Loucy (cell line): ENCODE measurements around the gene HTR7.

Experiments
- H2AFZ ChIP-seq: fragments of 200-600 bp; sonication (generic); 2 replicates; pipeline ENCODE4 v1.6.0; 2016; ENCODE audit warnings: antibody characterized with exemption, mild to moderate bottlenecking, low read length, moderate library complexity
- H3F3A ChIP-seq: fragments of 200-600 bp; 2 replicates; pipeline ENCODE4 v1.6.0; 2016; ENCODE audit warnings: antibody characterized with exemption, low read depth, mild to moderate bottlenecking
- H3K27me3 ChIP-seq: fragments of 200-600 bp; sonication (generic); 2 replicates; pipeline ENCODE4 v1.6.1; 2014; ENCODE audit warnings: low read length, mild to moderate bottlenecking; ENCODE audit not compliant: insufficient read depth, poor library complexity, severe bottlenecking
- H3K36me3 ChIP-seq: fragments of 200-600 bp; sonication (generic); 2 replicates; pipeline ENCODE4 v1.6.1; 2016; ENCODE audit warnings: low read length; ENCODE audit not compliant: insufficient read depth
- H3K4me1 ChIP-seq: fragments of 200-600 bp; sonication (generic); 2 replicates; pipeline ENCODE4 v1.5.1; 2014; ENCODE audit warnings: low read length, mild to moderate bottlenecking; ENCODE audit not compliant: insufficient read depth, poor library complexity, severe bottlenecking
- H3K4me2 ChIP-seq: fragments of 200-600 bp; sonication (generic); 2 replicates; pipeline ENCODE4 v1.6.0; 2014; ENCODE audit warnings: antibody characterized with exemption, low read length, low read depth, mild to moderate bottlenecking; ENCODE audit not compliant: poor library complexity, severe bottlenecking
- H3K4me3 ChIP-seq: fragments of 200-600 bp; sonication (generic); 2 replicates; pipeline ENCODE4 v1.5.1; 2014; ENCODE audit warnings: low read length, mild to moderate bottlenecking, mixed read lengths; ENCODE audit not compliant: poor library complexity, severe bottlenecking
- H3K79me2 ChIP-seq: fragments of 200-600 bp; sonication (generic); 2 replicates; pipeline ENCODE4 v1.6.1; 2014; ENCODE audit warnings: low read length; ENCODE audit not compliant: insufficient read depth
- H3K9ac ChIP-seq: fragments of 200-600 bp; sonication (generic); 2 replicates; pipeline ENCODE4 v1.6.0; 2014; ENCODE audit warnings: mild to moderate bottlenecking, low read depth, low read length, moderate library complexity; ENCODE audit not compliant: poor library complexity, severe bottlenecking
- H3K9me2 ChIP-seq: fragments of 200-600 bp; sonication (generic); replicated peaks from 2 replicates; pipeline ENCODE4 v1.6.1; 2016; ENCODE audit warnings: low read depth, low read length, mixed read lengths
- H3K9me3 ChIP-seq: fragments of 200-600 bp; sonication (generic); 2 replicates; pipeline ENCODE4 v1.6.1; 2014; ENCODE audit warnings: mild to moderate bottlenecking, antibody characterized with exemption, low read length, low read depth; ENCODE audit not compliant: insufficient read depth
- H4K20me1 ChIP-seq: fragments of 200-600 bp; sonication (generic); 2 replicates; pipeline ENCODE4 v1.6.0; 2014; ENCODE audit warnings: antibody characterized with exemption, low read length, mild to moderate bottlenecking; ENCODE audit not compliant: insufficient read depth, poor library complexity, severe bottlenecking
- CTCF ChIP-seq: fragments of 200-600 bp; sonication (generic); conservative IDR thresholded peaks from 2 replicates; pipeline ENCODE4 v1.5.1; 2014; ENCODE audit warnings: mild to moderate bottlenecking, antibody characterized with exemption, low read length
- EZH2phosphoT487 ChIP-seq: fragments of 200-600 bp; IDR thresholded peaks from 2 replicates; pipeline ENCODE4 v1.6.1; 2018; ENCODE audit warnings: antibody characterized with exemption, mild to moderate bottlenecking, moderate library complexity, borderline replicate concordance

HTR7 gene

DNA sequence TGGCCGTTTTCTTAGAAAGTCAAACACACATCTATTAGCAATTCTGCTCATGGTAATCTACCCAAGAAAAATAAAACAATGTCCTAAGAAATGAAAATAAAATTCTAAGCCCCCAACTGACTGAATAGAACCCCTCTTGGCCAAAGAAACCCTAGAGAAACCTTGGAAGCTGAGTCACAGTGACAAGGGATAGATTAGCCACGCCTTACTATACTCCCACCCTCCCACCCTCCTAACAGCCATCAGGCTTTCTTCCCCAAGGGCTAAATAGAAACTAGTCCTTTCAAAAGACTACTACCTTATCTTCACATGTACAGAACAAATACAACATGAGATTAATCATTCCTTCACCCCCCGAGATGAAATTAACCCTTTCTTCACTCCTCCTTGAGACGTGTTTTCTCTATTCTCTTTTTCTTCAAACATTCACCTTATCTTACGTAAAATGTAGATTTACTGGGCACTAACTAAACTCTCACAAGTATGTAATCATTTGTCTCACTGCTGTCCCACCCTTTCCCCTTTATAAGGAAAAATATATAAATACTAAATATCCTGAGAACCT, 57.5 kb downstream of the HTR7 start:
- no peaks in the 10 kb centered on the region for H3K79me2 ChIP-seq
- no peaks in the 10 kb centered on the region for H3K9me2 ChIP-seq
- H3K27me3 ChIP-seq = no peaks in the 10 kb centered on the region
- no peak overlapping the region for H3K4me2 ChIP-seq
- H3F3A ChIP-seq = no peaks in the 10 kb centered on the region
- no peak overlapping the region for H2AFZ ChIP-seq
- no peaks in the 10 kb centered on the region for H3K4me1 ChIP-seq
- no peak overlapping the region for H3K9ac ChIP-seq
- TF ChIP-seq CTCF (no peak), EZH2phosphoT487 (no peak)
- H3K9me3 ChIP-seq = no peaks in the 10 kb centered on the region
- no peaks in the 10 kb centered on the region for H4K20me1 ChIP-seq
- no peaks in the 10 kb centered on the region for H3K36me3 ChIP-seq
- H3K4me3 ChIP-seq = no peak overlapping the region

GRCh38 chr10:90799172-90799571, 58.7 kb downstream of the HTR7 start:
- Histone ChIP-seq H2AFZ (no peak overlapping the region), H3K4me1 (no peaks in the 10 kb centered on the region), H3K9me2 (no peaks in the 10 kb centered on the region), H3K4me3 (no peak overlapping the region), H3K9me3 (no peaks in the 10 kb centered on the region), H3K79me2 (no peaks in the 10 kb centered on the region), H3K9ac (no peak overlapping the region), H4K20me1 (no peaks in the 10 kb centered on the region), H3F3A (no peaks in the 10 kb centered on the region), H3K4me2 (no peak overlapping the region), H3K27me3 (no peaks in the 10 kb centered on the region), H3K36me3 (no peaks in the 10 kb centered on the region)
- no peak for TF ChIP-seq CTCF
- TF ChIP-seq EZH2phosphoT487 = no peak

DNA sequence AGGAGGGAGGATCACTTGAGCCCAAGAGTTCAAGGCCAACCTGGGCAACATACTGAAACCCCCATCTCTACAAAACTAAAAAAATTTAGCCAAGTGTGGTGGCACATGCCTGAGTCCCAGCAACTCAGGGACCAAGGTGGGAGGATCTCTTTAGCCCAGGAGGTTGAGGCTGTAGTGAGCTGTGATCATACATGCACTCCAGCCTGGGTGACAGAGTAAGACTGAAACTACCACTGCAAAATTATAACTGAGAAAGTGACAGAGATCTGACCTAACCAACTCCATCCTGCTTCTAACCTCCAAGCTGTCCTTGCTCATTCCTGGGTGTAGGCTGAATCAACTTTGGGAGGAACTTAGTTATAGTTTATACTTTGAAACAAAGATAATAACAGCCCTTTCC, 59.4 kb downstream of the HTR7 start:
- no peaks in the 10 kb centered on the region for H3F3A ChIP-seq
- no peaks in the 10 kb centered on the region for H4K20me1 ChIP-seq
- H3K9ac ChIP-seq = no peak overlapping the region
- H3K4me2 ChIP-seq = no peak overlapping the region
- no peak for TF ChIP-seq CTCF
- no peak for TF ChIP-seq EZH2phosphoT487
- H3K4me1 ChIP-seq = no peaks in the 10 kb centered on the region
- no peaks in the 10 kb centered on the region for H3K27me3 ChIP-seq
- no peaks in the 10 kb centered on the region for H3K36me3 ChIP-seq
- H3K79me2 ChIP-seq = no peaks in the 10 kb centered on the region
- H3K9me3 ChIP-seq = no peaks in the 10 kb centered on the region
- H2AFZ ChIP-seq = no peak overlapping the region
- no peaks in the 10 kb centered on the region for H3K9me2 ChIP-seq
- no peak overlapping the region for H3K4me3 ChIP-seq
